BJ (cell line): ENCODE measurements around the gene MTSS2. TPM values are rescaled to one million over a fixed set of nuclear protein-coding genes. Genes with fewer than 3 reads are reported as not detected.

Experiments used
- CTCF ChIA-PET: fragments of 350-600 bp; formaldehyde crosslinking; extraction: SDS; loops from one replicate; lab custom pipeline; 2021; ENCODE audit warnings: antibody characterized with exemption, inconsistent platforms; lab: Yijun Ruan, JAX
- POLR2A ChIA-PET: fragments of 300-600 bp; sonication (Branson Sonifier 250); formaldehyde crosslinking; extraction: SDS; loops from one replicate; lab custom pipeline; 2021; ENCODE audit warnings: antibody characterized with exemption; lab: Charles Lee
- DNase-seq: peaks from one replicate; pipeline ENCODE4 v3.0.0-alpha.2; 2011; ENCODE audit warnings: low read depth
- H3K27me3 ChIP-seq: 2 replicates; pipeline ENCODE4 v1.6.0; 2011; ENCODE audit warnings: low read length; ENCODE audit not compliant: control insufficient read depth, insufficient read depth
- H3K36me3 ChIP-seq: 2 replicates; pipeline ENCODE4 v1.5.1; 2011; ENCODE audit warnings: low read length; ENCODE audit not compliant: control insufficient read depth, insufficient read depth
- H3K4me3 ChIP-seq: 2 replicates; pipeline ENCODE4 v1.5.1; 2011; ENCODE audit warnings: low read depth, mild to moderate bottlenecking, control low read depth, low read length
- CTCF ChIP-seq: IDR thresholded peaks from 2 replicates; pipeline ENCODE4 v1.5.1; 2011; ENCODE audit warnings: low read depth, mild to moderate bottlenecking, control low read depth, inconsistent platforms, low read length, moderate library complexity; ENCODE audit not compliant: insufficient read depth
- polyA plus RNA-seq: library from polyadenylated mRNA; depleted of rRNA; stranded (reverse); fragments of >200 nt; gene quantifications from 2 replicates; pipeline ENCODE4 v1.2.3, GENCODE V29; 2011

Gene MTSS2
- polyA plus RNA-seq, 1 experiment: 170 TPM

GRCh38 chr16:70710422-70711210 is 24.8 kb upstream of the MTSS2 start:
- POLR2A ChIA-PET: no interaction called here
- DNase-seq: no peak

GRCh38 chr16:70709942-70710341 is 24.1 kb upstream of the MTSS2 start:
- no peak for TF ChIP-seq CTCF
- no peak for DNase-seq
- Histone ChIP-seq H3K27me3 (no peaks in the 10 kb centered on the region), H3K36me3 (no peaks in the 10 kb centered on the region; the same call in 1 of the 2 replicates), H3K4me3 (no peak overlapping the region)
- ChIA-PET CTCF (interaction anchor here (0.6 to 2.3 kb wide), 3 partner anchors 16 to 28 kb away, joined by 5 to 10 read pairs (median 5); no protein-coding TSS in a partner anchor), POLR2A (no interaction called here)

More at GRCh38 chr16:70710422-70711210, 24.8 kb upstream of the MTSS2 start:
- CTCF ChIA-PET: interaction anchor here (0.6 to 2.1 kb wide), 2 partner anchors 15 to 24 kb away, joined by 5 read pairs; no protein-coding TSS in a partner anchor
- Histone ChIP-seq H3K27me3 (no peaks in the 10 kb centered on the region), H3K4me3 (no peak overlapping the region), H3K36me3 (no peaks in the 10 kb centered on the region; the same call in 1 of the 2 replicates)
- no peak for TF ChIP-seq CTCF

GRCh38 chr16:70709457-70709856 is 23.6 kb upstream of the MTSS2 start:
- no peak for DNase-seq
- TF ChIP-seq CTCF: no peak
- no peaks in the 10 kb centered on the region; the same call in 1 of the 2 replicates for H3K36me3 ChIP-seq
- ChIA-PET POLR2A (interaction anchor here (0.6 kb wide), 1 partner anchor 19 kb away, joined by 5 read pairs; no protein-coding TSS in a partner anchor), CTCF (interaction anchor here (2.1 to 2.3 kb wide), 2 partner anchors 25 to 28 kb away, joined by 5 to 10 read pairs; no protein-coding TSS in a partner anchor)
- H3K4me3 ChIP-seq: no peak overlapping the region
- no peaks in the 10 kb centered on the region for H3K27me3 ChIP-seq

- Histone ChIP-seq H3K36me3 (no peaks in the 10 kb centered on the region; the same call in 1 of the 2 replicates), H3K27me3 (no peaks in the 10 kb centered on the region), H3K4me3 (no peak overlapping the region)
- no peak for DNase-seq
- POLR2A ChIA-PET: interaction anchor here (0.6 kb wide), 1 partner anchor 18 kb away, joined by 5 read pairs; no protein-coding TSS in a partner anchor
- TF ChIP-seq CTCF: no peak
- CTCF ChIA-PET: interaction anchor here (2.1 to 3.1 kb wide), 3 partner anchors 26 to 62 kb away, joined by 5 to 14 read pairs (median 10); no protein-coding TSS in a partner anchor
Observed at GRCh38 chr16:70708366-70709246, 22.8 kb upstream of the MTSS2 start.
